Astrocyte of the spinal cord (primary cell): ENCODE data around the gene SORCS2.

Source experiments
- DNase-seq: peaks from one replicate; pipeline ENCODE4 v3.0.0; 2011; ENCODE audit warnings: low read depth, low spot score
- H3K4me3 ChIP-seq: 2 replicates; pipeline ENCODE4 v1.5.1; 2011; ENCODE audit warnings: low read depth, mild to moderate bottlenecking, low read length, moderate library complexity
- in situ Hi-C: cut with HindIII; loops from 2 replicates; pipeline ENCODE4 v1.10.0; 2017; ENCODE audit warnings: low sequenced_read_pairs
- TF ChIP-seq, protein P1 (sequence below): IDR thresholded peaks from 2 replicates; pipeline ENCODE4 v1.5.1; 2012; ENCODE audit warnings: low read depth, mild to moderate bottlenecking, low read length, inconsistent platforms

SORCS2 gene

GRCh38 chr4:7166981-7167700, 25.2 kb upstream of the SORCS2 start:
- no peak for DNase-seq
- no peak overlapping the region for H3K4me3 ChIP-seq
- in situ Hi-C loops = no loop called here
- TF ChIP-seq, protein P1, sequence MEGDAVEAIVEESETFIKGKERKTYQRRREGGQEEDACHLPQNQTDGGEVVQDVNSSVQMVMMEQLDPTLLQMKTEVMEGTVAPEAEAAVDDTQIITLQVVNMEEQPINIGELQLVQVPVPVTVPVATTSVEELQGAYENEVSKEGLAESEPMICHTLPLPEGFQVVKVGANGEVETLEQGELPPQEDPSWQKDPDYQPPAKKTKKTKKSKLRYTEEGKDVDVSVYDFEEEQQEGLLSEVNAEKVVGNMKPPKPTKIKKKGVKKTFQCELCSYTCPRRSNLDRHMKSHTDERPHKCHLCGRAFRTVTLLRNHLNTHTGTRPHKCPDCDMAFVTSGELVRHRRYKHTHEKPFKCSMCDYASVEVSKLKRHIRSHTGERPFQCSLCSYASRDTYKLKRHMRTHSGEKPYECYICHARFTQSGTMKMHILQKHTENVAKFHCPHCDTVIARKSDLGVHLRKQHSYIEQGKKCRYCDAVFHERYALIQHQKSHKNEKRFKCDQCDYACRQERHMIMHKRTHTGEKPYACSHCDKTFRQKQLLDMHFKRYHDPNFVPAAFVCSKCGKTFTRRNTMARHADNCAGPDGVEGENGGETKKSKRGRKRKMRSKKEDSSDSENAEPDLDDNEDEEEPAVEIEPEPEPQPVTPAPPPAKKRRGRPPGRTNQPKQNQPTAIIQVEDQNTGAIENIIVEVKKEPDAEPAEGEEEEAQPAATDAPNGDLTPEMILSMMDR = no peak

- no peak for DNase-seq
- no peak overlapping the region for H3K4me3 ChIP-seq
- TF ChIP-seq, protein P1 = no peak
- in situ Hi-C loops = no loop called here
Observed at GRCh38 chr4:7167706-7168105, 24.6 kb upstream of the SORCS2 start.

DNA sequence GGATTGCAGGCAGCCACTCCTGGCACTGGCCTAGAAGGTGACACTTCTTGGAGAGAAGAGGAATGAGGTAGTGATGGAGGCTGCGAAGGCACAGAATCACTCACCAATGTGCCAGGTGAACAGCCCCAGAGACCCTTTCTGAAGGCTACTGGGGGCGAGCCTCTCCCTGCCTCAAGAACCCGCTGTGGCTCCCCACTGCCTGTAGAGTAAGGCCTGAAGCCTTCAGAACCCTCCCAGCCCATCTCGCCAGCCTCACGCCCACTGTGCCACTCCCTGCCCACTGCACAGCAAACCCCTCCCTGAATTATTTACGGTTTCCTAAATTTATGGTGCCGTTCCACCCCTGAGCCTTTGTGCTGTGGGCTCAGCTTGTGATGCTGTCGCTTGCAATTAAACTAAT, 24.2 kb upstream of the SORCS2 start:
- no peak for DNase-seq
- in situ Hi-C loops = no loop called here
- TF ChIP-seq, protein P1 = no peak
- no peak overlapping the region for H3K4me3 ChIP-seq

GRCh38 chr4:7169134-7169533, 23.2 kb upstream of the SORCS2 start:
- DNase-seq = no peak
- TF ChIP-seq, protein P1 = no peak
- in situ Hi-C loops = no loop called here
- no peak overlapping the region for H3K4me3 ChIP-seq

- TF ChIP-seq, protein P1 = no peak
- in situ Hi-C loops = no loop called here
- no peak overlapping the region for H3K4me3 ChIP-seq
- DNase-seq = no peak
Observed at GRCh38 chr4:7170012-7170411, 22.3 kb upstream of the SORCS2 start.

- in situ Hi-C loops = no loop called here
- no peak for DNase-seq
- TF ChIP-seq, protein P1 = no peak
- H3K4me3 ChIP-seq = no peak overlapping the region
Observed at GRCh38 chr4:7171191-7171900, 21.0 kb upstream of the SORCS2 start.
